Large intestine (tissue), 3 donors: ENCODE results near the gene TMEM161A. TPM values are rescaled to one million over a fixed set of nuclear protein-coding genes. Genes with fewer than 3 reads are reported as not detected.
A peak's percentile ranks its signal among the peaks of the same experiment; 100 is the strongest.

Experiments
- DNase-seq, 2 donors: peaks; one replicate each; pipeline versions ENCODE4 v3.0.0 to v3.0.0-alpha.2; 2013
- H3K27ac ChIP-seq: one replicate; pipeline ENCODE4 v1.5.1; 2013; ENCODE audit warnings: low read length
- H3K27me3 ChIP-seq: 2 replicates; pipeline ENCODE4 v1.6.1; 2013; ENCODE audit warnings: low read length; ENCODE audit not compliant: control insufficient read depth, insufficient read depth
- H3K36me3 ChIP-seq: 2 replicates; pipeline ENCODE4 v1.6.1; 2013; ENCODE audit warnings: low read length; ENCODE audit not compliant: control insufficient read depth, insufficient read depth
- H3K4me1 ChIP-seq: one replicate; pipeline ENCODE4 v1.6.1; 2013; ENCODE audit warnings: low read length; ENCODE audit not compliant: control insufficient read depth, insufficient read depth
- H3K4me3 ChIP-seq: one replicate; pipeline ENCODE4 v1.5.1; 2013; ENCODE audit warnings: low read length
- H3K9me3 ChIP-seq: one replicate; pipeline ENCODE4 v1.6.1; 2013; ENCODE audit warnings: mild to moderate bottlenecking, low read depth, low read length, moderate library complexity; ENCODE audit not compliant: control insufficient read depth
- WGBS: methylation state at CpG from one replicate; pipeline ENCODE4 v1.1.5; 2013; ENCODE audit warnings: low lambda C conversion rate; ENCODE audit not compliant: insufficient coverage; 5-methylcytosine and 5-hydroxymethylcytosine counted together
- polyA plus RNA-seq: library from polyadenylated mRNA; unstranded; fragments of 120-200 nt; gene quantifications from one replicate; pipeline ENCODE4 v1.2.1, GENCODE V29; 2013

Gene TMEM161A
- polyA plus RNA-seq, 1 donor, result 29.0 TPM

DNA sequence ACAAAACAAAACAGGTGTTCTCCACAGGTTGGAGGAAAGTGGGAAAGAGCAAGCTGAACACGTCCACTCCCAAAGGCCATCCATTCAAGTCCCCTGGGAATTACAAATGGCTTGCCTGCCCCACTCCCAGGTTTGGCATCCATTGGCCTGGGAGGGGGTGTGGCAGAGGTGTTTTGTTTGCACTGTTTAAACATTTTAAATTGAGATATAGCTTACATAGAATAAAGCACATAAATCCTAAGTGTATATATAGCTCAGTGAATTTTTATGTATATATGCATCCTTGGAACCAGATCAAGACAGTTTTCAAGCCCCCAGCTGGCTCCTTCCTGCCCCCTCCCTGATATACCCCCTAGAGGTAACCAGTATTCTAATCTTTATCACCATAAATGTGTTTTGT, 61.8 kb downstream of the TMEM161A start:
- H3K4me3 ChIP-seq, result no peak overlapping the region
- H3K36me3 ChIP-seq, result no peaks in the 10 kb centered on the region
- no peaks in the 10 kb centered on the region for H3K27me3 ChIP-seq
- no peaks in the 10 kb centered on the region for H3K9me3 ChIP-seq
- WGBS, result no CpG with 5 or more reads among the region's 1 CpG
- H3K27ac ChIP-seq, result no peak overlapping the region
- no peaks in the 10 kb centered on the region for H3K4me1 ChIP-seq
- no peak for DNase-seq

DNA sequence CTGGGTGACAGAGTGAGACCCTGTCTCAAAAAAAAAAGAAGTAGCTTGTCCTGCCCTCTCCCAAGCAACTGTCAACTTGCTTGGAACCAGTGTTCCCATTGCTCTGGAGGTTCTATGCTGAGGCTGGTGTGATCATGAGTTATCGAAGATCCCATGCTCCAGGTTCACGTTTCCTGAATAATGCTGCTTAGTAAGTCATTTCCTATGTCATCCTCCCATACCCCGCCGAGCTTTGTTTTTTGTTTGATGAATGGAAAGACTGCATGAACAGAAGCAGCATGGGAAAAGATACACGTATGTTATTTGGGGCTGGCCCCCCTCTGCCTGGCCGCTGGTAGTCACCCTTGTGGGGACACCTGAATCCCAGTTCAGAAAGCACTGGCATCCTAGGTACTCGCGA, 63.2 kb downstream of the TMEM161A start:
- no peaks in the 10 kb centered on the region for H3K4me1 ChIP-seq
- no peak overlapping the region for H3K4me3 ChIP-seq
- no CpG with 5 or more reads among the region's 8 CpGs for WGBS
- no peaks in the 10 kb centered on the region for H3K9me3 ChIP-seq
- DNase-seq, result no peak
- no peak overlapping the region for H3K27ac ChIP-seq
- peaks cover 2% of the 10 kb centered on the region for H3K36me3 ChIP-seq
- no peaks in the 10 kb centered on the region for H3K27me3 ChIP-seq

DNA sequence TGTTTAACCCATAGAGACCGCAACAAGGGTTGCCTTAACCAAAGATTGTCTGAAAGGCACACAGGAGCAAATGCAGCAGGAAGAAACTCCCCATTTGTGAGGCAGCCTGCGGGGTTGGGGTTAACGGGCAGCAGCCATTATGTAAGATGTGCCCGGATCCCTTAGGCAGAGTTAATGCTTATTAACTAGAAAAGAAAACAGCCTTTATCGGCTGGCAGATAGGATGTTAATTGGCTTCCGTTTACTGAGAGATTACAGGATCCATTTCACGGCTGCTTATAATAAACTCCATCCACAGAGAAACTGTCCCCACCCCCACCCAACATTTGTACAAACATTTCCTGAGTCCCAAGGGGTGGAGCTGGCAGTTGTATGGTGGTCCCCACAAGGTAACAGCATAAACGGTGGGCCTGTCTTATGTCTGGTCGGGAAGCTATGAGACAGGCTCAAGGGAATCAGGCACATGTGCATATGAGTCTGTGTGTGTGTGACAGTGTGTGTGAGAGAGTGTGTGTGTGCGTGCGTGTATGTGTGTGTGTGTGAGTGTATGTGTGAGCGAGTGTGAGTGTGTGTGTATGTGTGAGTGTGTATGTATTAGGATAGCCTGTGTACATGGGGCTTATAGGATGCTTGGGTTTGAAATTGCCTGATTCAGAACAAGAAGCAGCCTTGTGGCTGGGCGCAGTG, 63.9 kb downstream of the TMEM161A start:
- Histone ChIP-seq H3K9me3 (no peaks in the 10 kb centered on the region), H3K27ac (no peak overlapping the region), H3K4me3 (no peak overlapping the region), H3K36me3 (peaks cover 2% of the 10 kb centered on the region), H3K27me3 (no peaks in the 10 kb centered on the region), H3K4me1 (no peaks in the 10 kb centered on the region)
- WGBS, result no CpG with 5 or more reads among the region's 13 CpGs
- peak in 1 of 2 donors; percentile 33 for DNase-seq

DNA sequence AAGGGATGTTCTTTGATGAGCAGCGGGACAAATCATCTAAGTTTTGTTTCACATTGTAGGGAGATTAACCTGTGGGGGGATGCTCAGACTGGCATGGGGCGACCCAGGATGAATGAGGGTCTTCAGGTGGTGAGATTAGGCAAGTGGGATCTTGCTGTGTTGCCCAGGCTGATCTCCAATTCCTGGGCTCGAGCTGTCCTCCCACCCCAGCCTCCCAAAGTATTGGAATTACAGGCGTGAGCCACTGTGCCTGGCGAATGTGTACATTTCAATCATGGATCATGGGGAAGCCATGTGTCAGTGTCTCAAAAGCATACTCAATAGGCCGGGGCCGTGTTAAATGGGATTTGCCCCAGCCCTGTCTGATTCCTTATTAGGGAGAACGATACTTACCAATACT, 66.4 kb downstream of the TMEM161A start:
- Histone ChIP-seq H3K27me3 (no peaks in the 10 kb centered on the region), H3K36me3 (peaks cover 4% of the 10 kb centered on the region), H3K4me3 (no peak overlapping the region), H3K4me1 (no peaks in the 10 kb centered on the region), H3K27ac (no peak overlapping the region), H3K9me3 (no peaks in the 10 kb centered on the region)
- no CpG with 5 or more reads among the region's 8 CpGs for WGBS
- DNase-seq, result no peak

Other genes with a start within 250 kb of the TMEM161A start
- gene CERS1, start 242.3 kb downstream of the TMEM161A start, polyA plus RNA-seq, result 3.1 TPM
- 135 TPM for gene COPE, start 219.1 kb downstream of the TMEM161A start, polyA plus RNA-seq
- gene DDX49, start 218.8 kb downstream of the TMEM161A start, polyA plus RNA-seq, result 34.3 TPM
- gene HOMER3, start 197.3 kb downstream of the TMEM161A start, polyA plus RNA-seq, result 13.9 TPM
- 90.0 TPM for gene SUGP2, start 105.0 kb downstream of the TMEM161A start, polyA plus RNA-seq
- 21.0 TPM for gene ARMC6, start 104.9 kb downstream of the TMEM161A start, polyA plus RNA-seq
- 12.9 TPM for gene SLC25A42, start 74.5 kb downstream of the TMEM161A start, polyA plus RNA-seq
- 1.4 TPM for gene MEF2B, start 31.8 kb upstream of the TMEM161A start, polyA plus RNA-seq
- gene BORCS8, start 53.7 kb upstream of the TMEM161A start, polyA plus RNA-seq, result 17.5 TPM
- gene RFXANK, start 53.8 kb upstream of the TMEM161A start, polyA plus RNA-seq, result 58.5 TPM
- gene NR2C2AP, start 64.9 kb upstream of the TMEM161A start, polyA plus RNA-seq, result 17.4 TPM
- gene NCAN, start 73.5 kb upstream of the TMEM161A start, polyA plus RNA-seq, result 0.39 TPM
- 56.9 TPM for gene TM6SF2, start 134.8 kb upstream of the TMEM161A start, polyA plus RNA-seq
- gene SUGP1, start 182.0 kb upstream of the TMEM161A start, polyA plus RNA-seq, result 38.3 TPM
- gene MAU2, start 182.4 kb upstream of the TMEM161A start, polyA plus RNA-seq, result 55.2 TPM